BLaER1 (cell line): ENCODE results near the gene TRMT6.

Source experiments
- H3K27ac ChIP-seq: shearing (Covaris generic); formaldehyde crosslinking; 2 replicates; pipeline ENCODE4 v1.8.1; 2022
- H3K27me3 ChIP-seq: shearing (Covaris generic); formaldehyde crosslinking; 2 replicates; pipeline ENCODE4 v1.8.1; 2022
- H3K36me3 ChIP-seq: shearing (Covaris generic); formaldehyde crosslinking; 2 replicates; pipeline ENCODE4 v1.8.1; 2022
- H3K4me1 ChIP-seq: shearing (Covaris generic); formaldehyde crosslinking; 2 replicates; pipeline ENCODE4 v1.8.1; 2022
- H3K4me2 ChIP-seq: shearing (Covaris generic); formaldehyde crosslinking; 2 replicates; pipeline ENCODE4 v1.8.1; 2022
- H3K4me3 ChIP-seq: shearing (Covaris generic); formaldehyde crosslinking; 2 replicates; pipeline ENCODE4 v1.8.1; 2022
- H3K9ac ChIP-seq: shearing (Covaris generic); formaldehyde crosslinking; 2 replicates; pipeline ENCODE4 v1.8.1; 2022
- H3K9me3 ChIP-seq: shearing (Covaris generic); formaldehyde crosslinking; 2 replicates; pipeline ENCODE4 v1.8.1; 2022
- H4K20me1 ChIP-seq: shearing (Covaris generic); formaldehyde crosslinking; 2 replicates; pipeline ENCODE4 v1.8.1; 2022
- Cebpa-rat ChIP-seq: shearing (Covaris generic); IDR thresholded peaks from 2 replicates; pipeline ENCODE4 v1.8.1; 2022

The TRMT6 gene

DNA sequence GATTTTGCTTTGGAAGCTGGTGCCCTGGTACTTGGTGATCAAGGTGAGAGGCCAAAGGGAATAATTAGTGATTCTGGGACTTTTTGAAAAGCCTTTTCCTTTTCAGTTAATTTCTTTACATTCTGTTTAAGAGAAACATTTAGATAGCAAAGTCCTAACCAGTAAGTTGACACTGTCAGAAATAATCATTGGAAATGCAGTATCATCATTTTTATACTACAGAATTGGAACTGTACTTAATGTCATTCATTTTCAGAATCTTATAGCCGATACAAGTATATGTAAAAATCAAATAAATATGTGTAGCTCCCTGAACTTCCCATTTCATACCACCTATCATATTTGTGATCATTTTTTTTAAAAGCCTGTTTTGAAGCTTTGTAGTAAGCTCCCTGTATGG lies 27.6 kb upstream of the TRMT6 start:
- Histone ChIP-seq H3K4me3 (no peak overlapping the region), H3K4me2 (no peak overlapping the region), H3K27me3 (no peaks in the 10 kb centered on the region), H3K9me3 (no peaks in the 10 kb centered on the region), H4K20me1 (no peaks in the 10 kb centered on the region), H3K27ac (no peak overlapping the region), H3K4me1 (no peaks in the 10 kb centered on the region), H3K36me3 (peaks cover 96% of the 10 kb centered on the region), H3K9ac (no peak overlapping the region)
- no peak for TF ChIP-seq Cebpa-rat

- H3K4me3 ChIP-seq, result no peak overlapping the region
- H3K4me1 ChIP-seq, result no peaks in the 10 kb centered on the region
- no peaks in the 10 kb centered on the region for H3K27me3 ChIP-seq
- H3K9ac ChIP-seq, result no peak overlapping the region
- no peaks in the 10 kb centered on the region for H3K9me3 ChIP-seq
- H4K20me1 ChIP-seq, result no peaks in the 10 kb centered on the region
- TF ChIP-seq Cebpa-rat, result no peak
- H3K4me2 ChIP-seq, result no peak overlapping the region
- peaks cover 96% of the 10 kb centered on the region for H3K36me3 ChIP-seq
- no peak overlapping the region for H3K27ac ChIP-seq
Observed at GRCh38 chr20:5977223-5977622, 26.9 kb upstream of the TRMT6 start.

GRCh38 chr20:5975778-5976177 lies 25.4 kb upstream of the TRMT6 start:
- no peaks in the 10 kb centered on the region for H3K27me3 ChIP-seq
- no peaks in the 10 kb centered on the region for H3K9me3 ChIP-seq
- no peaks in the 10 kb centered on the region for H4K20me1 ChIP-seq
- TF ChIP-seq Cebpa-rat, result no peak
- H3K27ac ChIP-seq, result no peak overlapping the region
- no peak overlapping the region for H3K4me3 ChIP-seq
- no peak overlapping the region for H3K4me2 ChIP-seq
- no peaks in the 10 kb centered on the region for H3K4me1 ChIP-seq
- peaks cover 90% of the 10 kb centered on the region for H3K36me3 ChIP-seq
- H3K9ac ChIP-seq, result no peak overlapping the region

- Histone ChIP-seq H3K27ac (no peak overlapping the region), H4K20me1 (no peaks in the 10 kb centered on the region), H3K27me3 (no peaks in the 10 kb centered on the region), H3K9ac (no peak overlapping the region), H3K36me3 (peaks cover 90% of the 10 kb centered on the region), H3K9me3 (no peaks in the 10 kb centered on the region), H3K4me1 (no peaks in the 10 kb centered on the region), H3K4me3 (no peak overlapping the region), H3K4me2 (no peak overlapping the region)
- no peak for TF ChIP-seq Cebpa-rat
Observed at GRCh38 chr20:5974531-5974930, 24.2 kb upstream of the TRMT6 start.

DNA sequence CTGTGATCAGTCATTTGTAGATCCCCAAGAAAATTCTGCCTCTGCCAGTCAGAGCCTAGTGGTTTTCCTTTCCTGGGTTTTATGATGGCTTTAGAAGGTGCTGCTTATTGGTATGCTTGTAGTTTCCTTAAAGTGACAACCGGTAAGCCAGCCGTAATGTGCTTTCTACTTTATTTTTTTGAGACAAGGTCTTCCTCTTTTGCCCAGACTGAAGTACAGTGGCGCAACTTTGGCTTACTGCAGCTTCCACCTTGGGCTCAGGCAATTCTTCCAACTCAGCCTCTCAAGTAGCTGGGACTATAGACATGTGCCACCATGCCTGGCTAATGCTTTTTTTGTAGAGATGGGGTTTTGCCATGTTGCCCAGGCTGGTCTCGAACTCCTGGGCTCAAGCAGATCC lies 23.6 kb upstream of the TRMT6 start:
- H3K27ac ChIP-seq, result no peak overlapping the region

DNA sequence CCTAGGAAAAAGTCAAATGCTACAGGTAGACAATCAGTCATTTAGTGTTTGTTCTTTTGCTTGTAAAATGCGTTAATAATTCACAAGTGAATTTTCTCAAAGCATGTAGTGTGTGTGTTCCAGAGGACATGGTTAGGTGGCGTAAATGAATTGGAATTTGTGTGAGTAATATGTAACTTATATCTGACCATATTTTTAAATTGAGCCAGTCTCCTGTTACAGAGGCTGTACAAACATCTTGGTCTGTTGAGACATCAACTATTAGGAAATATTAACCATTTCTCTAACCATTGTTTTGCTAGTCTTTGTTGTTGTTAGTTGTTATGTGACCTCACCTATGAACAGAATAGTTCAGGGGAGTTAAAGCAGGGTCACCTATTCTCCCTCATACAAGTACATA lies 22.8 kb upstream of the TRMT6 start:
- no peak overlapping the region for H3K4me3 ChIP-seq
- no peaks in the 10 kb centered on the region for H3K4me1 ChIP-seq
- H3K9me3 ChIP-seq, result no peaks in the 10 kb centered on the region
- peaks cover 88% of the 10 kb centered on the region for H3K36me3 ChIP-seq
- no peaks in the 10 kb centered on the region for H4K20me1 ChIP-seq
- TF ChIP-seq Cebpa-rat, result no peak
- H3K27me3 ChIP-seq, result no peaks in the 10 kb centered on the region
- no peak overlapping the region for H3K4me2 ChIP-seq
- H3K9ac ChIP-seq, result no peak overlapping the region
- H3K27ac ChIP-seq, result no peak overlapping the region

More for the DNA sequence above, 23.6 kb upstream of the TRMT6 start:
- H3K9me3 ChIP-seq, result no peaks in the 10 kb centered on the region
- no peak overlapping the region for H3K9ac ChIP-seq
- no peaks in the 10 kb centered on the region for H3K4me1 ChIP-seq
- no peak overlapping the region for H3K4me3 ChIP-seq
- no peak overlapping the region for H3K4me2 ChIP-seq
- no peaks in the 10 kb centered on the region for H3K27me3 ChIP-seq
- H4K20me1 ChIP-seq, result no peaks in the 10 kb centered on the region
- TF ChIP-seq Cebpa-rat, result no peak
- H3K36me3 ChIP-seq, result peaks cover 89% of the 10 kb centered on the region

DNA sequence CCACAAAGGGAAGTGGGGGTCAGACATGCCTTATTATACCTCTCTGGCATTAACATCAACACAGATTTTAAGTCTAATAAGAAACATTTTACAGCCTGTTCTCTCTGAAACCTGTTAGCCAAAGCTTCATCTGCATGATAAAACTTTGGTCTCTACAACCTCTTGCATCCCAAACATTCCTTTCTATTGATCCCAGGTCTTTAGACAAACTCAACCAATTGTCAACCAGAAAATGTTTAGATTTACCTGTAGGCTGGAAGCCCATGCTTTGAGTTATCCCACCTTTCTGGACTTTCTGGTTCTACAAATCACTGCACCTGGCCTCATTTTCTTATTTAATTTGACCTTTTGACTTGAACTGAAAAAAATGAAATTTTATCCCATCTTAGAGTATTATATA lies 20.9 kb upstream of the TRMT6 start:
- Histone ChIP-seq H3K9ac (no peak overlapping the region), H3K9me3 (no peaks in the 10 kb centered on the region), H3K4me3 (no peak overlapping the region), H3K36me3 (peaks cover 87% of the 10 kb centered on the region), H3K27me3 (no peaks in the 10 kb centered on the region), H4K20me1 (no peaks in the 10 kb centered on the region), H3K27ac (no peak overlapping the region), H3K4me2 (no peak overlapping the region), H3K4me1 (no peaks in the 10 kb centered on the region)
- TF ChIP-seq Cebpa-rat, result no peak

DNA sequence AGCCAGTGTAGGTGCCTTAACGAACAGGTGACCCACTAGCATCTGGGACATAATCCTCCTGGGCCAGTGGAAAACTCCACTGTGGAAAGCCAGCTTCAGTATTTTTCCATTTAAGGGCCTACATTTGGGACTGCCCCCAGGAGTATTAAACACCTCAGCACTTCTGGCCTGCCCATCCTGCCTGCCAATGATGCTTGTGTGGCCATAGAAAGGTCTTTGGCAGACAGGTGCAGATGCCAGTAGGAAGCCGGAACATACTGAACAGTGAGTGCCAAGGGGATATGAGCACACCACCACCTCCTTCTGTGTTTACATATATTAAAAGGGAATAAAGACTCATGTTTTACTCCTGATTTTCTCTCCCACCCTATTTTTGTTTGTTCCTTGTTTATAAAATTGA lies 20.0 kb upstream of the TRMT6 start:
- Histone ChIP-seq H3K27me3 (no peaks in the 10 kb centered on the region), H3K27ac (no peak overlapping the region), H3K36me3 (peaks cover 88% of the 10 kb centered on the region), H3K4me1 (no peaks in the 10 kb centered on the region), H3K9me3 (no peaks in the 10 kb centered on the region), H3K4me3 (no peak overlapping the region), H4K20me1 (no peaks in the 10 kb centered on the region), H3K4me2 (no peak overlapping the region), H3K9ac (no peak overlapping the region)
- no peak for TF ChIP-seq Cebpa-rat

- H3K27me3 ChIP-seq, result no peaks in the 10 kb centered on the region
Observed at GRCh38 chr20:5969940-5970339, 19.6 kb upstream of the TRMT6 start.

GRCh38 chr20:5969348-5969935 lies 19.1 kb upstream of the TRMT6 start:
- no peak for TF ChIP-seq Cebpa-rat
- Histone ChIP-seq H3K4me1 (no peaks in the 10 kb centered on the region), H3K4me3 (no peak overlapping the region), H3K9me3 (no peaks in the 10 kb centered on the region), H3K9ac (no peak overlapping the region), H3K36me3 (peaks cover 89% of the 10 kb centered on the region), H4K20me1 (no peaks in the 10 kb centered on the region), H3K4me2 (no peak overlapping the region), H3K27me3 (no peaks in the 10 kb centered on the region), H3K27ac (no peak overlapping the region)

More at GRCh38 chr20:5969940-5970339, 19.6 kb upstream of the TRMT6 start:
- no peaks in the 10 kb centered on the region for H4K20me1 ChIP-seq
- no peak overlapping the region for H3K27ac ChIP-seq
- peaks cover 89% of the 10 kb centered on the region for H3K36me3 ChIP-seq
- no peaks in the 10 kb centered on the region for H3K9me3 ChIP-seq
- no peak for TF ChIP-seq Cebpa-rat
- no peaks in the 10 kb centered on the region for H3K4me1 ChIP-seq
- no peak overlapping the region for H3K4me3 ChIP-seq
- no peak overlapping the region for H3K9ac ChIP-seq
- no peak overlapping the region for H3K4me2 ChIP-seq

GRCh38 chr20:5968462-5968861 lies 18.1 kb upstream of the TRMT6 start:
- Histone ChIP-seq H3K27ac (no peak overlapping the region), H3K9ac (no peak overlapping the region), H3K4me1 (no peaks in the 10 kb centered on the region), H3K27me3 (no peaks in the 10 kb centered on the region), H4K20me1 (no peaks in the 10 kb centered on the region), H3K4me3 (no peak overlapping the region), H3K36me3 (peaks cover 87% of the 10 kb centered on the region), H3K9me3 (no peaks in the 10 kb centered on the region), H3K4me2 (no peak overlapping the region)
- no peak for TF ChIP-seq Cebpa-rat
